Suprapubic skin (tissue), 4 donors: ENCODE data around the gene ZNF70.

Experiments
- POLR2A ChIP-seq, 2 donors: fragments of 450-650 bp; IDR thresholded peaks; one replicate each; pipeline ENCODE4 v1.6.1; 2017; ENCODE audit warnings: antibody characterized with exemption in 2 of 2, mild to moderate bottlenecking in 2 of 2, moderate library complexity in 2 of 2
- POLR2AphosphoS5 ChIP-seq, 3 donors: sonication (generic); formaldehyde crosslinking; IDR thresholded peaks; one replicate each; pipeline ENCODE4 v1.6.1; 2017; ENCODE audit warnings: antibody characterized with exemption in 3 of 3
- TF ChIP-seq, protein P1 (sequence below), 2 donors: fragments of 200-600 bp in 1 of 2; fragments of 450-650 bp in 1 of 2; sonication (generic) in 1 of 2; IDR thresholded peaks; one replicate each; pipeline ENCODE4 v1.5.1; 2016 to 2019; ENCODE audit warnings: antibody characterized with exemption in 2 of 2, mild to moderate bottlenecking in 1 of 2, moderate library complexity in 1 of 2

DNA sequence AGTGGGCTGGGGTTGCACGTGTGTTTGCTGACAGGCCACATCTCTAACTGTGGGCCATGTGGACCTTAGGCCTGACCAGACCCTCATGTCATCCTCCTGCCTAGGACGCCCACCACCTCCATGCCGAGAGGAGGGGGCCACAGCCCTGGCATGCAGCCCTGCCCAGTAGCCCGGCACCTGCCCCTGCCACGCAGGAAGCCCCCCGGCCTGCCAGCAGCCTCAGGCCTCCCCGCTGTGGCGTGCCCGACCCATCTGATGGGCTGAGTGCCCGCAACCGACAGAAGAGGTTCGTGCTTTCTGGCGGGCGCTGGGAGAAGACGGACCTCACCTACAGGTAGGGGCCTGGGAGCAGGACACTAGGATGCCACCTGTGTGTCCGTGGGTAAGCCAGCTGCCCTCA, 28.2 kb upstream of the ZNF70 start:
- TF ChIP-seq, protein P1, sequence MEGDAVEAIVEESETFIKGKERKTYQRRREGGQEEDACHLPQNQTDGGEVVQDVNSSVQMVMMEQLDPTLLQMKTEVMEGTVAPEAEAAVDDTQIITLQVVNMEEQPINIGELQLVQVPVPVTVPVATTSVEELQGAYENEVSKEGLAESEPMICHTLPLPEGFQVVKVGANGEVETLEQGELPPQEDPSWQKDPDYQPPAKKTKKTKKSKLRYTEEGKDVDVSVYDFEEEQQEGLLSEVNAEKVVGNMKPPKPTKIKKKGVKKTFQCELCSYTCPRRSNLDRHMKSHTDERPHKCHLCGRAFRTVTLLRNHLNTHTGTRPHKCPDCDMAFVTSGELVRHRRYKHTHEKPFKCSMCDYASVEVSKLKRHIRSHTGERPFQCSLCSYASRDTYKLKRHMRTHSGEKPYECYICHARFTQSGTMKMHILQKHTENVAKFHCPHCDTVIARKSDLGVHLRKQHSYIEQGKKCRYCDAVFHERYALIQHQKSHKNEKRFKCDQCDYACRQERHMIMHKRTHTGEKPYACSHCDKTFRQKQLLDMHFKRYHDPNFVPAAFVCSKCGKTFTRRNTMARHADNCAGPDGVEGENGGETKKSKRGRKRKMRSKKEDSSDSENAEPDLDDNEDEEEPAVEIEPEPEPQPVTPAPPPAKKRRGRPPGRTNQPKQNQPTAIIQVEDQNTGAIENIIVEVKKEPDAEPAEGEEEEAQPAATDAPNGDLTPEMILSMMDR (IDR thresholded peaks at IDR 0.05): no peak
- TF ChIP-seq POLR2A (IDR thresholded peaks at IDR 0.05) (no peak), POLR2AphosphoS5 (IDR thresholded peaks at IDR 0.05) (no peak)
